ENCODE data around the gene CTDSPL.

CTDSPL gene

GRCh38 chr3:37984596-37984995 lies 122.9 kb downstream of the CTDSPL start:
- Histone ChIP-seq H3K18ac (ENCODE audit: low read depth in 1 of 2, low read length in 2 of 2) (no peak overlapping the region), H3K79me1 (replicated peaks; ENCODE audit: low read length, poor library complexity, severe bottlenecking) (no peaks in the 10 kb centered on the region), H3K4me1 (ENCODE audit: control insufficient read depth, insufficient read depth, low read depth, low read length) (peaks cover 2% of the 10 kb centered on the region), H3K27me3 (ENCODE audit: control insufficient read depth in 1 of 2, insufficient read depth in 1 of 2, low read length in 2 of 2) (no peaks in the 10 kb centered on the region), H2AK5ac (ENCODE audit: low read length, severe bottlenecking) (no peak overlapping the region), H2AFZ (ENCODE audit: low read depth, low read length) (no peak overlapping the region), H3K9ac (ENCODE audit: low read length) (no peak overlapping the region), H3K9me3 (ENCODE audit: control insufficient read depth, low read length) (no peaks in the 10 kb centered on the region), H3K4me2 (ENCODE audit: low read length, poor library complexity, severe bottlenecking) (no peak overlapping the region), H4K8ac (ENCODE audit: low read length) (no peak overlapping the region), H3K4ac (ENCODE audit: low read depth in 1 of 2, low read length in 2 of 2) (no peak overlapping the region), H3K4me3 (ENCODE audit: insufficient read depth in 1 of 2, low read depth in 1 of 2, low read length in 2 of 2) (no peak overlapping the region), H2BK5ac (ENCODE audit: low read depth, low read length, poor library complexity, severe bottlenecking) (no peak overlapping the region), H2BK15ac (ENCODE audit: low read depth, poor library complexity, severe bottlenecking) (no peak overlapping the region), H2BK120ac (ENCODE audit: low read depth, low read length) (no peak overlapping the region), H3K23ac (ENCODE audit: low read length in 2 of 2) (no peak overlapping the region), H2BK12ac (ENCODE audit: low read length in 2 of 2) (no peak overlapping the region), H4K91ac (ENCODE audit: low read length) (no peak overlapping the region), H3K36me3 (ENCODE audit: control insufficient read depth in 1 of 2, insufficient read depth in 2 of 2, low read depth in 1 of 2, low read length in 2 of 2) (peaks cover 37 to 41% of the 10 kb centered on the region in 2 experiments), H3K14ac (ENCODE audit: low read length in 2 of 2) (no peak overlapping the region), H3K27ac (ENCODE audit: low read length, poor library complexity, severe bottlenecking) (no peak overlapping the region)
- DNase-seq: no peak
- 94% methylated on average over 7 of the region's 7 CpGs for WGBS

GRCh38 chr3:37985637-37986320 lies 124.1 kb downstream of the CTDSPL start:
- no peak overlapping the region for H3K4ac ChIP-seq (ENCODE audit: low read depth in 1 of 2, low read length in 2 of 2)
- no peak overlapping the region for H3K23ac ChIP-seq (ENCODE audit: low read length in 2 of 2)
- no peaks in the 10 kb centered on the region for H3K9me3 ChIP-seq (ENCODE audit: control insufficient read depth, low read length)
- H3K36me3 ChIP-seq (ENCODE audit: control insufficient read depth in 1 of 2, insufficient read depth in 2 of 2, low read depth in 1 of 2, low read length in 2 of 2): peaks cover 31 to 32% of the 10 kb centered on the region in 2 experiments
- no peak overlapping the region for H2BK120ac ChIP-seq (ENCODE audit: low read depth, low read length)
- no peak overlapping the region for H3K4me2 ChIP-seq (ENCODE audit: low read length, poor library complexity, severe bottlenecking)
- H3K4me3 ChIP-seq (ENCODE audit: insufficient read depth in 1 of 2, low read depth in 1 of 2, low read length in 2 of 2): no peak overlapping the region
- H2AK5ac ChIP-seq (ENCODE audit: low read length, severe bottlenecking): no peak overlapping the region
- peaks cover 4% of the 10 kb centered on the region for H3K4me1 ChIP-seq (ENCODE audit: control insufficient read depth, insufficient read depth, low read depth, low read length)
- H3K14ac ChIP-seq (ENCODE audit: low read length in 2 of 2): no peak overlapping the region
- H4K91ac ChIP-seq (ENCODE audit: low read length): no peak overlapping the region
- H2AFZ ChIP-seq (ENCODE audit: low read depth, low read length): no peak overlapping the region
- no peak overlapping the region for H3K18ac ChIP-seq (ENCODE audit: low read depth in 1 of 2, low read length in 2 of 2)
- H2BK5ac ChIP-seq (ENCODE audit: low read depth, low read length, poor library complexity, severe bottlenecking): no peak overlapping the region
- H3K27ac ChIP-seq (ENCODE audit: low read length, poor library complexity, severe bottlenecking): no peak overlapping the region
- H3K79me1 ChIP-seq (replicated peaks; ENCODE audit: low read length, poor library complexity, severe bottlenecking): no peaks in the 10 kb centered on the region
- WGBS: 94% methylated on average over 8 of the region's 8 CpGs
- no peak overlapping the region for H2BK12ac ChIP-seq (ENCODE audit: low read length in 2 of 2)
- no peak overlapping the region for H3K9ac ChIP-seq (ENCODE audit: low read length)
- H4K8ac ChIP-seq (ENCODE audit: low read length): no peak overlapping the region
- DNase-seq: no peak
- peaks cover 0 to 5% of the 10 kb centered on the region in 2 experiments for H3K27me3 ChIP-seq (ENCODE audit: control insufficient read depth in 1 of 2, insufficient read depth in 1 of 2, low read length in 2 of 2)
- no peak overlapping the region for H2BK15ac ChIP-seq (ENCODE audit: low read depth, poor library complexity, severe bottlenecking)

GRCh38 chr3:37986479-37987314 lies 125.0 kb downstream of the CTDSPL start:
- Histone ChIP-seq H4K8ac (ENCODE audit: low read length) (no peak overlapping the region), H3K18ac (ENCODE audit: low read depth in 1 of 2, low read length in 2 of 2) (no peak overlapping the region), H3K9ac (ENCODE audit: low read length) (no peak overlapping the region), H3K4me2 (ENCODE audit: low read length, poor library complexity, severe bottlenecking) (no peak overlapping the region), H3K27me3 (ENCODE audit: control insufficient read depth in 1 of 2, insufficient read depth in 1 of 2, low read length in 2 of 2) (peaks cover 0 to 14% of the 10 kb centered on the region in 2 experiments), H3K36me3 (ENCODE audit: control insufficient read depth in 1 of 2, insufficient read depth in 2 of 2, low read depth in 1 of 2, low read length in 2 of 2) (peaks cover 23 to 27% of the 10 kb centered on the region in 2 experiments), H3K14ac (ENCODE audit: low read length in 2 of 2) (no peak overlapping the region), H2AK5ac (ENCODE audit: low read length, severe bottlenecking) (no peak overlapping the region), H3K4ac (ENCODE audit: low read depth in 1 of 2, low read length in 2 of 2) (no peak overlapping the region), H2BK12ac (ENCODE audit: low read length in 2 of 2) (peak overlapping the region in 1 of 2 experiments; percentile 14), H3K27ac (ENCODE audit: low read length, poor library complexity, severe bottlenecking) (no peak overlapping the region), H3K9me3 (ENCODE audit: control insufficient read depth, low read length) (no peaks in the 10 kb centered on the region), H2AFZ (ENCODE audit: low read depth, low read length) (no peak overlapping the region), H3K4me3 (ENCODE audit: insufficient read depth in 1 of 2, low read depth in 1 of 2, low read length in 2 of 2) (no peak overlapping the region), H3K4me1 (ENCODE audit: control insufficient read depth, insufficient read depth, low read depth, low read length) (peaks cover 4% of the 10 kb centered on the region), H4K91ac (ENCODE audit: low read length) (no peak overlapping the region), H2BK120ac (ENCODE audit: low read depth, low read length) (no peak overlapping the region), H3K23ac (ENCODE audit: low read length in 2 of 2) (no peak overlapping the region), H2BK15ac (ENCODE audit: low read depth, poor library complexity, severe bottlenecking) (no peak overlapping the region), H3K79me1 (replicated peaks; ENCODE audit: low read length, poor library complexity, severe bottlenecking) (no peaks in the 10 kb centered on the region), H2BK5ac (ENCODE audit: low read depth, low read length, poor library complexity, severe bottlenecking) (no peak overlapping the region)
- DNase-seq: no peak
- WGBS: 95% methylated on average over 12 of the region's 12 CpGs

- Histone ChIP-seq H3K79me1 (replicated peaks; ENCODE audit: low read length, poor library complexity, severe bottlenecking) (no peaks in the 10 kb centered on the region), H4K91ac (ENCODE audit: low read length) (peak overlapping the region; percentile 61), H3K27me3 (ENCODE audit: control insufficient read depth in 1 of 2, insufficient read depth in 1 of 2, low read length in 2 of 2) (peaks cover 0 to 21% of the 10 kb centered on the region in 2 experiments), H3K36me3 (ENCODE audit: control insufficient read depth in 1 of 2, insufficient read depth in 2 of 2, low read depth in 1 of 2, low read length in 2 of 2) (peaks cover 17 to 22% of the 10 kb centered on the region in 2 experiments), H3K9me3 (ENCODE audit: control insufficient read depth, low read length) (no peaks in the 10 kb centered on the region), H3K9ac (ENCODE audit: low read length) (no peak overlapping the region), H3K23ac (ENCODE audit: low read length in 2 of 2) (no peak overlapping the region), H3K27ac (ENCODE audit: low read length, poor library complexity, severe bottlenecking) (no peak overlapping the region), H2BK120ac (ENCODE audit: low read depth, low read length) (no peak overlapping the region), H2AK5ac (ENCODE audit: low read length, severe bottlenecking) (no peak overlapping the region), H2BK15ac (ENCODE audit: low read depth, poor library complexity, severe bottlenecking) (peak overlapping the region; percentile 36), H3K14ac (ENCODE audit: low read length in 2 of 2) (no peak overlapping the region), H4K8ac (ENCODE audit: low read length) (peak overlapping the region; percentile 13), H3K4me1 (ENCODE audit: control insufficient read depth, insufficient read depth, low read depth, low read length) (peaks cover 4% of the 10 kb centered on the region), H3K18ac (ENCODE audit: low read depth in 1 of 2, low read length in 2 of 2) (no peak overlapping the region), H3K4me3 (ENCODE audit: insufficient read depth in 1 of 2, low read depth in 1 of 2, low read length in 2 of 2) (no peak overlapping the region), H2BK5ac (ENCODE audit: low read depth, low read length, poor library complexity, severe bottlenecking) (no peak overlapping the region), H2BK12ac (ENCODE audit: low read length in 2 of 2) (no peak overlapping the region), H2AFZ (ENCODE audit: low read depth, low read length) (no peak overlapping the region), H3K4me2 (ENCODE audit: low read length, poor library complexity, severe bottlenecking) (no peak overlapping the region), H3K4ac (ENCODE audit: low read depth in 1 of 2, low read length in 2 of 2) (no peak overlapping the region)
- WGBS: 96% methylated on average over 2 of the region's 2 CpGs
- DNase-seq: no peak
Measured at GRCh38 chr3:37987315-37987697, 125.6 kb downstream of the CTDSPL start.
